GM19372 (cell line): ENCODE results near the gene ITLN1.
A peak's percentile ranks its signal among the peaks of the same experiment; 100 is the strongest.
"Not testable (repeated sequence)": the region's sequence is repeated elsewhere in the genome, so short reads cannot be mapped to it uniquely, and the experiment has no call there.

Experiments
- ATAC-seq: cut with Tn5 transposase; IDR thresholded peaks from one replicate; pipeline ENCODE4 v1.9.1; 2021; ENCODE audit warnings: mild to moderate bottlenecking, low read depth, moderate library complexity; ENCODE audit not compliant: unreplicated experiment

Gene ITLN1

DNA sequence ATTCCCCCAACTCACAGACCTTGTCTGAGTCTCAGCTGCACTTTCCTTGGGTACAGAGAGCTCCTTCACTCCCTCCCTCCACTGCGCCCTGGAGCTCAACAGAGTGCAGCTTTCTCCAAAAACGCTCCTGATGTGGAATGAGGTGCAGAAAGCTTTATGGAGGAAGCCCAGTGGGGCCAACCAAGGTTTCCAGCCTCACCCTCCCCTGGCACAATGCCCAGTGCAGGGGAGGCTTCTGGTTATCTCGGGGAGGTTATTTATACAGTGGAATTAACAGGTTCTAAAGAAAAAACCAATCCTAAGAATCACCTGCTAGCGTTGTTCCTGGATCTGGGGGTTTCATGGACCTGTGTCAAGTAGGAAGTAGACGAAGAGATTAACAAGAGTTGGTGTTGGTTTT is at the start of gene ITLN1:
Gene ITLN1, minus strand, starts transcription at position 139 of the 400 bp plus-strand sequence. CDS start 303 bp downstream, outside the sequence.
- no peak for ATAC-seq

DNA sequence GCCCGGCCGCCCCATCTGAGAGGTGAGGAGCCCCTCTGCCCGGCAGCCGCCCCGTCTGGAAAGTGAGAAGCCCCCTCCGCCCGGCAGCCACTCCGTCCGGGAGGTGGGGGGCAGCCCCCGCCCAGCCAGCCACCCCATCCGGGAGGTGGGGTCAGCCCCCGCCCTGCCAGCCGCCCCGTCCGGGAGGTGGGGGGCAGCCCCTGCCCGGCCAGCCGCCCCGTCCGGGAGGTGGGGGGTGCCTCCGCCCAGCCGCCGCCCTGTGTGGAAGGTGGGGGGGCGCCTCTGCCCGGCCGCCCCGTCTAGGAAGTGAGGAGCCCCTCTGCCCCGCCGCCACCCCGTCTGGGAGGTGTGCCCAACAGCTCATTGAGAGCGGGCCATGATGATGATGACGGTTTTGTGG is 48.3 kb upstream of the ITLN1 start:
- not testable (repeated sequence) for ATAC-seq

DNA sequence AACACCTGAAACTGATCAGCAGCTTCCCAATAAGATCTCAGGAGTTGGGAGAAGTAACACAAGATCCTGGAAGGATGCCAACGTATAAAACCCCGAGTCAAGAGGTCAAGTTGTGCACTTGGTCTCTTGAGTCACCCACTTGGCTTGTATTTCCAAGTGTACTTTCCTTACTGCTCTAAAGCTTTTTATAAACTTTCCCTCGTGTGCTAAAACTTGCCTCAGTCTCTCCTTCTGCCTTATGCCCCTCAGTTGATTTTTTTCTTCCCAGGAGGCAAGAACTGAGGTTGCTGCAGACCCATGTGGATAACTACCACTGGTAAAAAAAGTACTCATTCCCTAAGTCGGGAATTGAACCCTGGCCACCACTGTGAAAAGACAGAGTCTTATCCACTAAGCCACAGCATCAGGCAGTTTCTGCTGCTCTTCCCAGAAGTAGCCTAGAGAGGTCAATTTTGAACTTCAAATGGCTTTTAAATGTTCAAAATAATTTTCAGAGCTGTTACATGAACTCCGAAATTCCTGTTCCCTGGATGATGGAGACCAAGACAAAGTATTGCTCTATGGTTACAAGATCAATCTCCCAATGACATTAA is 40.8 kb upstream of the ITLN1 start:
- ATAC-seq: no peak

DNA sequence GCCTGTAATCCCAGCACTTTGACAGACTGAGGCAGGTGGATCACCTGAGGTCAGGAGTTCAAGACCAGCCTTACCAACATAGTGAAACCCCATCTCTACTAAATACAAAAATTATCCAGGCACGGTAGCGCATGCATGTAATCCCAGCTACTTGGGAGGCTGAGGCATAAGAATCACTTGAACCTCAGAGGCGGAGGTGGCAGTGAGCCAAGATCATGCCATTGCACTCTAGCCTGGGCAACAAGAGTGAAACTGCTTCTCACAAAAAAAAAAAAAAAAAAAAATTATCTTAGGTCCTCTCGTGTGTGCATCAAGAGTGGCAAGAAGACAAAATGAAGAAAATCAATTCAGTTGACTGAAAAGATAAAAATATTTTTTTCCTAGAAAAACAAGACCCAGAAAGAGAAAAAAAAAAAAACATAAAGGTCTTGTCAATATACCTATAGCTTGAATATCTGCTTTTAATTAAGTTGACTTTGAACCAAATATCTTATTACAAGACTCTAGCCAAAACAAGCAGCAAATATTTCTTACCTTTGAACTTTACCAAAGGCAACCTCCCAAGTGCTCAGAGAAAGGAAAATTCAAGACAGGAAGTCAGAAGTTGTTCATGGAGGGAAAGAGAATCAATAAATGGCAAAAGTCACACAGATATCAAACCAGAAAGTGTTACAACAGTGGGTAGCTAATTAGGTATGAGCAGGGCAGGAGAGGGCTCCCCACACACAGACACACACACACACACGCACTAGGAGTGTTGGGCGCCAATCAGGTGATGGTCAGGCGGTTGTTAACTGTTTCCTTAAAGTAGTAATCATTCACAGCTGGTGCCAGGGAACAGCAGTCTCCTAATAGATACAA is 40.0 kb upstream of the ITLN1 start:
- no peak for ATAC-seq

DNA sequence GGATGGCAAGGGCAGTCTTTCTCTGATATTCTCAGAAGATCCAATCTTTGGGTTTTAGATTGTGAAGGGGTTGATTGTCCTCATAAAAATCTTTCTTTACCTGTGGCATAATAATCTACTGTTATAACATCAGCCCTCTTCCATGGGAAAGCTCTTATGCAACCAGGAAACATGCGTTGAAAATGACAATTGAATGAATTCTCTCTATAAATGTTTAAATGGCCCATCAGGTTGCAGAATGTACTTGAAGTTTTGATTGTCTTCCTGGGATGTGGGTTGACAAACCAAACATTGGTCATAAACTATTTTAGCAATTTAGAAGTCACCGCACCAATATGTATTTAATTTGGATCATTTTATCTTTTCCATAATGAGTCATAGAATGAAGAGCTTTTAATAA is 31.7 kb upstream of the ITLN1 start:
- ATAC-seq: no peak

DNA sequence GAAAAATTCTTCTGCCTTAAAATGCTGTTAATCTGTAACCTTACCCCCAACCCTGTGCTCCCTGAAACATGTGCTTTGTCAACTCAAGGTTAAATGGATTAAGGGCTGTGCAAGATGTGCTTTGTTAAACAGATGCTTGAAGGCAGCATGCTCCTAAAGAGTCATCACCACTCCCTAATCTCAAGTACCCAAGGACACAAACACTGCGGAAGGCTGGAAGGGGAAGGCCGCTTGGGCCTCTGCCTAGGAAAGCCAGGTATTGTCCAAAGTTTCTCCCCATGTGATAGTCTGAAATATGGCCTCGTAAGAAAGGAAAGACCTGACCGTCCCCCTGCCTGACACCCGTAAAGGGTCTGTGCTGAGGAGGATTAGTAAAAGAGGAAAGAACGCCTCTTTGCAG is 28.2 kb upstream of the ITLN1 start:
- ATAC-seq: not testable (repeated sequence)

GRCh38 chr1:160911925-160912324 is 26.9 kb upstream of the ITLN1 start:
- no peak for ATAC-seq

- ATAC-seq: no peak
These were observed 26.5 kb upstream of the ITLN1 start for GRCh38 chr1:160911441-160911840.

- no peak for ATAC-seq
These were observed 25.3 kb upstream of the ITLN1 start for GRCh38 chr1:160910170-160910750.

DNA sequence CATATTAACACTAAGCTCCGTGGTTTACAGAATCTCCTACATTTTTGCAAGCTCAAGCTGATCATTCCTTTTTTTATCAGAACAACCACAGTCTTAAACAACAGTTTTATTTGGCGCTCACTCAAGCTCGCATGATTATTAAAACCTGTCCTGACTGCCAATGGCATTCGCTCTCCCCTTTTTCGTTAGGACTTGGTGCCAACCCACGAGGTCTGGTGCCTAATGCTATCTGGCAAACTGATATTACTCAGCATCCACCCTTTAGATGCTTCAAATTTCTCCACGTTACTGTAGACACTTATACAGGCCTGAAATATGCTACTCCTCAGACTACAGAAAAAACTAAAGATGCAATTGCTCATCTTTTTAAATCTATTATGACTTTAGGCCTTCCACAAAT is 23.0 kb upstream of the ITLN1 start:
- ATAC-seq: no peak

DNA sequence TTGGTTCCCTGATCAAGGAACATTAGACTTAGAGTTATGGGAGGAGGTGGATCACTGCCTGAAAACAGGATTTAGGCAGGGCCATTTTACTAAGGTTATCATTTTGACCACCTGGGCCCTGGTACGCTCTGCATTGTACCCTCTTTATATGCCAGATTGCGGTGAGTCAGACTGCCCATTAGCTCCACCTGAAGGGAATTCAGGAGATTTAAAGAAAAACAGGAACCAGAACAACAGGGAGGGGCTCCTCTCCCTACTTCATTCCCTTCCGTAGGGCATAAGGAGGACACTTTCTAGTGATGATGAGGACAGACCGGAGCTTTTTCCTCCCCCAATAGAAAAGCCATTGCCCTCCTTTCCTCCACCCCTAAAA is 20.6 kb upstream of the ITLN1 start:
- no peak for ATAC-seq

- no peak for ATAC-seq
These were observed 20.0 kb upstream of the ITLN1 start for GRCh38 chr1:160904783-160905616.

GRCh38 chr1:160902251-160902650 is 17.3 kb upstream of the ITLN1 start:
- ATAC-seq: not testable (repeated sequence)

DNA sequence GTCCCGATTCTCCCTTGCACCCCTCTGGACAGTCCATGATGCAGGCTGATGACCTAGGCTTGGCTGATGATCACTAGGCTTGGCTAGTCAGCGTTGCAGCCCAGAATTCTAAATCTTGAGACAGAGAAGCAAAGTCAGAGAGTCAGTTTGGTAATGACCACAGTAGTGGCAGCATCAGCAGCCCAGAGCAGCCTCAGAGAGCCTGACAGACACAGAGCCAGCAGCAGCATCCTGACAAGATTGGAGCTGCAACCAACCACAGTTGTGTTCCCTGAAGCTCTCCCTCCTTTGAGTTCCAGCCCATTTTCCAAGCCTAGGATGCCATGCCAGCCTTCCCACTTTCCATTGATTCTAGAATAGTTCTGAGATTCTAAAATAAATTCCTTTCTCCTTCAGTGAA is 16.8 kb upstream of the ITLN1 start:
- no peak for ATAC-seq

GRCh38 chr1:160900683-160901082 is 15.7 kb upstream of the ITLN1 start:
- not testable (repeated sequence) for ATAC-seq

GRCh38 chr1:160894368-160895135 is 9.6 kb upstream of the ITLN1 start:
- not testable (repeated sequence) for ATAC-seq

DNA sequence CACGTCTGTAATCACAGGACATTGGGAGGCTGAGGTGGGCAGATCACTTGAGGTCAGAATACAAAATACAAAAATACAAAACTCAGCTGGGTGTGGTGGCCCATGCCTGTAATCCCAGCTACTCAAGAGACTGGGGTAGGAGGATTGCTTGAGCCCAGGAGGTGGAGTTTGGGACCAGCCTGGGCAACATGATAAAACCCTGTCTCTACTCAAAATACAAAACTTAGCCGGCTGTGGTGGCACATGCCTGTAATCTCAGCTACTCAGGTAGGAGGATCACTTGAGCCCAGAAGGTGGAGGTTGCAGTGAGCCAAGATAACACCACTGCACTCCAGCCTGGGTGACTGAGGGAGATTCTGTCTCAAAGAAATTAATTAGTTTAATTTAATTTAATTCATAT is 6.5 kb upstream of the ITLN1 start:
- no peak for ATAC-seq

- no peak for ATAC-seq
These were observed 3.9 kb upstream of the ITLN1 start for GRCh38 chr1:160888926-160889325.

GRCh38 chr1:160887071-160887470 is 2.1 kb upstream of the ITLN1 start:
- ATAC-seq: no peak

- ATAC-seq: peak; percentile 70
These were observed 401 bp downstream of the ITLN1 start for GRCh38 chr1:160884579-160884978.
